ENCODE results near the gene TMTC2.

TMTC2 gene

GRCh38 chr12:83010169-83010804 is 323.6 kb downstream of the TMTC2 start:
- no peak overlapping the region for H3K4me3 ChIP-seq (ENCODE audit: low read depth, low read length)
- TF ChIP-seq CTCF (IDR thresholded peaks at IDR 0.05; ENCODE audit: control insufficient read depth, extremely low read depth, insufficient read depth), result no peak
- DNase-seq (ENCODE audit: low read depth), result no peak

- H3K4me3 ChIP-seq (ENCODE audit: low read depth, low read length), result no peak overlapping the region
- no peak for DNase-seq (ENCODE audit: low read depth)
- no peak for TF ChIP-seq CTCF (IDR thresholded peaks at IDR 0.05; ENCODE audit: control insufficient read depth, extremely low read depth, insufficient read depth)
These were observed 328.9 kb downstream of the TMTC2 start for GRCh38 chr12:83015390-83016217.

GRCh38 chr12:83016218-83016835 is 329.6 kb downstream of the TMTC2 start:
- TF ChIP-seq CTCF (IDR thresholded peaks at IDR 0.05; ENCODE audit: control insufficient read depth, extremely low read depth, insufficient read depth), result no peak
- DNase-seq (ENCODE audit: low read depth), result no peak
- no peak overlapping the region for H3K4me3 ChIP-seq (ENCODE audit: low read depth, low read length)

GRCh38 chr12:83016991-83017390 is 330.3 kb downstream of the TMTC2 start:
- H3K4me3 ChIP-seq (ENCODE audit: low read depth, low read length), result no peak overlapping the region
- TF ChIP-seq CTCF (IDR thresholded peaks at IDR 0.05; ENCODE audit: control insufficient read depth, extremely low read depth, insufficient read depth), result no peak
- no peak for DNase-seq (ENCODE audit: low read depth)

- TF ChIP-seq CTCF (IDR thresholded peaks at IDR 0.05; ENCODE audit: control insufficient read depth, extremely low read depth, insufficient read depth), result no peak
These were observed 331.4 kb downstream of the TMTC2 start for GRCh38 chr12:83018088-83018487.

GRCh38 chr12:83027021-83027723 is 340.5 kb downstream of the TMTC2 start:
- peak; percentile 17; the same call in 1 of the 2 replicates for TF ChIP-seq CTCF (IDR thresholded peaks at IDR 0.05; ENCODE audit: control insufficient read depth, extremely low read depth, insufficient read depth)
- H3K4me3 ChIP-seq (ENCODE audit: low read depth, low read length), result no peak overlapping the region
- DNase-seq (ENCODE audit: low read depth), result no peak

More at GRCh38 chr12:83018088-83018487, 331.4 kb downstream of the TMTC2 start:
- DNase-seq (ENCODE audit: low read depth), result no peak
- no peak overlapping the region for H3K4me3 ChIP-seq (ENCODE audit: low read depth, low read length)
